Mucosa of descending colon (tissue), 3 donors: ENCODE data around the gene NUP153. TPM values are rescaled to one million over a fixed set of nuclear protein-coding genes. Genes with fewer than 3 reads are reported as not detected.
"Not testable (repeated sequence)": the region's sequence is repeated elsewhere in the genome, so short reads cannot be mapped to it uniquely, and the experiment has no call there.

Source experiments
- ATAC-seq: fragments of 200-7000 bp; cut with Tn5 transposase; one replicate; pipeline ENCODE4 v1.9.1; 2020; ENCODE audit warnings: mild to moderate bottlenecking, moderate library complexity
- DNase-seq, 3 donors: peaks; one replicate each; pipeline ENCODE4 v3.0.0-alpha.2; 2020
- H3K36me3 ChIP-seq: fragments of 200-600 bp; one replicate; pipeline ENCODE4 v1.8.0; 2021; ENCODE audit warnings: low read depth, mild to moderate bottlenecking
- H3K4me1 ChIP-seq: fragments of 200-600 bp; one replicate; pipeline ENCODE4 v1.8.0; 2021; ENCODE audit warnings: low read depth, mild to moderate bottlenecking
- H3K4me3 ChIP-seq: fragments of 200-600 bp; one replicate; pipeline ENCODE4 v1.8.0; 2021; ENCODE audit warnings: mild to moderate bottlenecking
- H3K9me3 ChIP-seq: fragments of 200-600 bp; one replicate; pipeline ENCODE4 v1.8.0; 2021; ENCODE audit warnings: mild to moderate bottlenecking
- intact Hi-C, 2 donors: fragments of 100-400 bp; cut with DNase I in 1 of 2; cut with micrococcal nuclease in 1 of 2; formaldehyde crosslinking; loops; one replicate each; pipeline versions ENCODE4 v1.11.0 to v1.11.1; 2022; cut with DNase I, micrococcal nuclease
- total RNA-seq, 3 donors: library from RNA; stranded (reverse); fragmentation: NEBNext Ultra II Directional in 2 of 3; extraction: Animal tissue kit (Norgen Biotek cat#: 25700) in 2 of 3; gene quantifications; one replicate each; pipeline versions ENCODE4 v1.2.1 to v1.2.4, GENCODE V29; 2021 to 2023
- TF ChIP-seq, protein P1 (sequence below): fragments of 200-600 bp; IDR thresholded peaks from one replicate; pipeline ENCODE4 v1.8.0; 2022; ENCODE audit warnings: antibody characterized with exemption, mild to moderate bottlenecking
- donor health status: DM: no; HTN: no; CAD: no; lungs with moderate emphysema.
- donor health status: DM: no; HTN: no; CAD: no.
- donor health status: DM: no; HTN: yes; CAD: no.

Gene NUP153
- total RNA-seq, 3 donors from 2014 or later: 29.8 to 34.0 (median 33.3) TPM

DNA sequence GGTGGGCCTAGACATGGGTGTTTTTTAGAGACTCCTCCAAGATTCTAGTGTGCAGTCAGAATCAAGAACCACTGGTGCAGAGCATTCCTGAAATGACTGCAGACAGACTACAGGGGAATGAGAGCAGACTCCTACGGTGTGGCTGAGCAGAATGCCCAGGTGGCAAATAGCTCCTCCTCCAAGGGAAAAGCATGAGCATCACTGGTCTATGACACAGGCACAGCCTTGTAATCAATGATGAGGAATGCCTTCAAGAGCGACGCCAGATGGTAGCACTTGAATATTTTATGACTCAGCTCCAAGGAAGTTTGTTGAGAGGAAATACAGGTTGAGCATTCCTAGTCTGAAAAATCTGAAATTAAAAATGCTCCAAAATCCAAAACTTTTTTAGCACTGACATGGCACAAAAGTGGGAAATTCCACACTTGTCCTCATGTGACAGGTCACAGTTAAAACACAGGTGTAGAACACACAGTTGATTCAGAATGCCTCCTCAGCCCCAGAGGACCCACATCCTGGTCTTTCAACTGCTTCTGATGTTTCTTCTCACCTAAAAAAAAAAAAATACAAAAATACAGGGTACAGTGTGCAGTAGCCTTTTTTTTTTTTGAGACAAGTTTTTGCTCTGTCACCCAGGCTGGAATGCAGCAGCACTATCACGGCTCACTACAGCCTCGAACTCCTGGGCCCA is 117.2 kb downstream of the NUP153 start:
- ATAC-seq (peak; percentile 89), DNase-seq (peak in 1 of 3 donors; percentile 70)
- Histone ChIP-seq H3K4me1 (peaks cover 21% of the 10 kb centered on the region), H3K4me3 (no peak overlapping the region), H3K36me3 (no peaks in the 10 kb centered on the region), H3K9me3 (no peaks in the 10 kb centered on the region)
- TF ChIP-seq, protein P1, sequence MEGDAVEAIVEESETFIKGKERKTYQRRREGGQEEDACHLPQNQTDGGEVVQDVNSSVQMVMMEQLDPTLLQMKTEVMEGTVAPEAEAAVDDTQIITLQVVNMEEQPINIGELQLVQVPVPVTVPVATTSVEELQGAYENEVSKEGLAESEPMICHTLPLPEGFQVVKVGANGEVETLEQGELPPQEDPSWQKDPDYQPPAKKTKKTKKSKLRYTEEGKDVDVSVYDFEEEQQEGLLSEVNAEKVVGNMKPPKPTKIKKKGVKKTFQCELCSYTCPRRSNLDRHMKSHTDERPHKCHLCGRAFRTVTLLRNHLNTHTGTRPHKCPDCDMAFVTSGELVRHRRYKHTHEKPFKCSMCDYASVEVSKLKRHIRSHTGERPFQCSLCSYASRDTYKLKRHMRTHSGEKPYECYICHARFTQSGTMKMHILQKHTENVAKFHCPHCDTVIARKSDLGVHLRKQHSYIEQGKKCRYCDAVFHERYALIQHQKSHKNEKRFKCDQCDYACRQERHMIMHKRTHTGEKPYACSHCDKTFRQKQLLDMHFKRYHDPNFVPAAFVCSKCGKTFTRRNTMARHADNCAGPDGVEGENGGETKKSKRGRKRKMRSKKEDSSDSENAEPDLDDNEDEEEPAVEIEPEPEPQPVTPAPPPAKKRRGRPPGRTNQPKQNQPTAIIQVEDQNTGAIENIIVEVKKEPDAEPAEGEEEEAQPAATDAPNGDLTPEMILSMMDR: no peak
- intact Hi-C loops: loop anchor here in 1 of 2 donors (10.0 kb wide), 1 partner anchor 195 kb away; the partner anchor contains the start of gene CAP2

DNA sequence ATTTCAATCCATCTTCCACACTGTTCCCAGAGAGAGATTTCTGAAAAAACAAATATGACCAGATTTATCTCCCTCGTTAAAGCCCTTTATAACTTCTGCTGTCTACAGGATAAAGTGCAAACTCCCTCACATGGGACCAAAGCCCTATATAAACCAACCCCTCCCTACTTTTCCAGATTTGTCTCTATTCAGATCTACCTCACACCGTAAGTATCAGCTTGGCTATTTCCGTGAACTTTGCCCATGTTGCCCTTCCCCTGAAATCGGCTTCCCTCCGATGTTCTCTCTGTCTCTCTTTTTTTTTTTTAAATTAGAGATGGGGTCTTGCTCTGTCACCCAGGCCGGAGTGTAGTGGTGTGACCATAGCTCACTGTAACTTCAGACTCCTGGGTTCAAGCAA is 118.7 kb downstream of the NUP153 start:
- H3K4me1 ChIP-seq: peaks cover 28% of the 10 kb centered on the region
- DNase-seq (peak in 1 of 3 donors; percentile 51), ATAC-seq (peak; percentile 80)
- no peaks in the 10 kb centered on the region for H3K9me3 ChIP-seq
- intact Hi-C loops: loop anchor here in 1 of 2 donors (10.0 kb wide), 1 partner anchor 193 kb away; the partner anchor contains the start of gene CAP2
- no peaks in the 10 kb centered on the region for H3K36me3 ChIP-seq
- no peak overlapping the region for H3K4me3 ChIP-seq
- TF ChIP-seq, protein P1: no peak

DNA sequence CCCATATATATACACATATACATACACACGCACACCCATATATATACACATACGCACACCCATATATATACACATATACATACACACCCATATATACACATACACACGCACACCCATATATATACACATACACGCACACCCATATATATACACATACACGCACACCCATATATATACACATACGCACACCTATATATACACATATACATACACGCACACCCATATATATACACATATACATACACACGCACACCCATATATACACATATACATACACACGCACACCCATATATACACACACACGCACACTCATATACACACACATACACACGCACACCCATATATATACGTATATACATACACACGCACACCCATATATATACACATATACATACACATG is 120.1 kb downstream of the NUP153 start:
- not testable (repeated sequence) for H3K36me3 ChIP-seq, H3K9me3 ChIP-seq, ATAC-seq, H3K4me3 ChIP-seq, DNase-seq
- peaks cover 28% of the 10 kb centered on the region for H3K4me1 ChIP-seq
- intact Hi-C loops: loop anchor here in 1 of 2 donors (10.0 kb wide), 1 partner anchor 192 kb away; the partner anchor contains the start of gene CAP2

DNA sequence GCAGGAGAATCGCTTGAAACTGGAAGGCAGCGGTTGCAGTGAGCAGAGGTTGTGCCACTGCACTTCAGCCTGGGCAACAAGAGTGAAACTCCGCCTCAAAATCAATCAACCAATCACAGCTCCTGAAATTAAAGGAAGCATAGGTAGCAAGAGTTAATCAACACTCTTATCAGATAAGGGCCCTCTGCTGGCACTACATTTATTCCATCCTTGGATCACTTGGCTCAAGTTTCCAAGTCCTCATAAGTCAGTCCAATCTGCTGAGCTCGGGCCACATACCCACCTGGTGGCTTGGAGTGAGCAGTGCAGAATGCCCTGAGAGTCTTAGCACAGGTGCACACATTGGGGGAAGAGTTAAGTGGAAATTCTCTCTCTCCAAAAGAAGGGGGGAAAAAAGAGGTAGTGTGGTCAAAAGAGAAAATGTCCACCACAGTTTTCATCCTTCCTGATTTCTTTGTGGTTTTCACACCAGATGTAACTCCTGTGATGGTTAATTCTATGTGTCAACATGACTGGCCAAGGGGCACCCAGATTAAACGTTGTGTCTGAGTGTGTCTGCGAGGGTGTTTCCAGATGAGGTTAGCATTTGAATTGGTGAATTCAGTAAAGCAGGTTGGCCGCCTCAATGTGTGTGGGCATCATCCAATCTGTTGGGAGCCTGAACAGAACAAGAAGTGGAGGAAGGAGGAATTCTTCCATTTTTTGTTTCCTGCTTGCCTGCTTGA is 120.8 kb downstream of the NUP153 start:
- TF ChIP-seq, protein P1: no peak
- Histone ChIP-seq H3K4me3 (no peak overlapping the region), H3K36me3 (no peaks in the 10 kb centered on the region), H3K4me1 (peaks cover 28% of the 10 kb centered on the region), H3K9me3 (no peaks in the 10 kb centered on the region)
- ATAC-seq: peak; percentile 64
- DNase-seq: peak in 1 of 3 donors; percentile 64
- intact Hi-C loops: loop anchor here in 1 of 2 donors (10.0 kb wide), 1 partner anchor 191 kb away; the partner anchor contains the start of gene CAP2

DNA sequence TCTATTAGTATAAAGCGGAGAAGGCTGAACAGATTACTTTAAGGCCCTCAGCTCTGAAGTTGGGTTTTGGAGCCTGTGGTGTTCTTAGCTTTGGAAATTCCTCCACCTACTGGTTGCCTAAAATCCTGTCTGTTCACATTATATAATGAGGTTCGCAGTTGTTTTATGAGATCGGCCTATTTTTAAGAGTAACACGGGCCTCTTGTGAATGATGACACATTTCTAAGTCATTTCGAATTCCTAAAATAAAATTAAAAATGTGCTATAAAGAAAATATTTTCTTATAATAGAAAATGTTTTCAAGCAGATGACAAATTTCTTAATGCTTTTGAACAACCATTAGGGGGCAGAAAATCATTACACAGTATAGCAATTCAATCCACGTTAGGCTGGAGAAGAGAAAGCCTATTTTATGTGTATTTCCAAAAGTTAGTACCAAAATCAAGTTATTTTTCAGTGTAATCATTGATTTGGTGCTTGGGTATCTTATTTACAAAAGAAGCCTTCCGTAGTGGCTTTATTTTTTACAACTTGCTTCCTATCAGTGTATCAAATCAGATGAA is 122.4 kb downstream of the NUP153 start:
- peak; percentile 55 for ATAC-seq
- H3K36me3 ChIP-seq: no peaks in the 10 kb centered on the region
- TF ChIP-seq, protein P1: peak; percentile 49
- peak in 1 of 3 donors; percentile 65 for DNase-seq
- no peak overlapping the region for H3K4me3 ChIP-seq
- no peaks in the 10 kb centered on the region for H3K9me3 ChIP-seq
- H3K4me1 ChIP-seq: peaks cover 25% of the 10 kb centered on the region
- intact Hi-C loops: loop anchor here (5.0 to 10.0 kb wide), 3 partner anchors 190 to 427 kb away; partner anchors contain the start of genes CAP2 (in 1 of the 2) and RBM24 (in 1 of the 2)
